Thyroid gland (tissue), 4 donors: Measurements from ENCODE around the gene PLCB1.

Experiments used
- CTCF ChIP-seq, 6 experiments: fragments of 200-600 bp in 3 of 6; fragments of 450-650 bp in 3 of 6; sonication (generic) in 3 of 6; IDR thresholded peaks; one replicate each; pipeline ENCODE4 v1.5.1; 2016 to 2019; ENCODE audit warnings: antibody characterized with exemption in 6 of 6, mild to moderate bottlenecking in 2 of 6, inconsistent platforms in 1 of 6, moderate library complexity in 1 of 6
- POLR2A ChIP-seq, 2 donors: fragments of 450-650 bp; IDR thresholded peaks; one replicate each; pipeline ENCODE4 v1.6.1; 2017; ENCODE audit warnings: antibody characterized with exemption in 2 of 2, mild to moderate bottlenecking in 2 of 2, moderate library complexity in 1 of 2

GRCh38 chr20:8540466-8540865 is 408.4 kb downstream of the PLCB1 start:
- TF ChIP-seq CTCF (IDR thresholded peaks at IDR 0.05) (no peak), POLR2A (IDR thresholded peaks at IDR 0.05) (no peak)
